NCI-H69 (cell line): ENCODE measurements around the gene CLEC4E.
"Not testable (repeated sequence)": the region's sequence is repeated elsewhere in the genome, so short reads cannot be mapped to it uniquely, and the experiment has no call there.

Experiments
- DNase-seq: peaks from one replicate; lab custom pipeline; 2025; lab: John Stamatoyannopoulos, UW

CLEC4E gene, protein sequence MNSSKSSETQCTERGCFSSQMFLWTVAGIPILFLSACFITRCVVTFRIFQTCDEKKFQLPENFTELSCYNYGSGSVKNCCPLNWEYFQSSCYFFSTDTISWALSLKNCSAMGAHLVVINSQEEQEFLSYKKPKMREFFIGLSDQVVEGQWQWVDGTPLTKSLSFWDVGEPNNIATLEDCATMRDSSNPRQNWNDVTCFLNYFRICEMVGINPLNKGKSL

DNA sequence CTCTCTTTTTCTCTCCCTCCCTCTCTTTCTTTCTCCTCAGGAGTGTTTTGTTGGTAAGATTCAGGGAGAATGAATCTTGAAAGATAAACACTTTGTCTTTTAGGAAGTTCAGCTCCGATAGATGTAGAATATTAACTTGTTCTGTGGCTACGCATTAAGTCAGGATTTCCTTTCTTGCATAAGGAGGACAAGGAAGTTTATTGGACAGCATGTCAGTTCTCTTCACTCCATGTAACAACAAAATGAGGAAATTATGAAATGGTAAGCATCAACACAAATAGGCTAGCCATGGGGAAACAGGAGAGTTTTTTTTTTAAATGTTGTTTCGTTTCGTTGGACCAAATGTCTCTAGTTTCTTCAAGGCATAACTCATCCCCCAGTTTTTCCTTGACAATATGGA lies at the start of gene CLEC4E:
Gene CLEC4E (minus strand): TSS at position 75 of the 400 bp plus-strand sequence. CDS start 108 bp downstream, outside the sequence.
- DNase-seq: not testable (repeated sequence)

DNA sequence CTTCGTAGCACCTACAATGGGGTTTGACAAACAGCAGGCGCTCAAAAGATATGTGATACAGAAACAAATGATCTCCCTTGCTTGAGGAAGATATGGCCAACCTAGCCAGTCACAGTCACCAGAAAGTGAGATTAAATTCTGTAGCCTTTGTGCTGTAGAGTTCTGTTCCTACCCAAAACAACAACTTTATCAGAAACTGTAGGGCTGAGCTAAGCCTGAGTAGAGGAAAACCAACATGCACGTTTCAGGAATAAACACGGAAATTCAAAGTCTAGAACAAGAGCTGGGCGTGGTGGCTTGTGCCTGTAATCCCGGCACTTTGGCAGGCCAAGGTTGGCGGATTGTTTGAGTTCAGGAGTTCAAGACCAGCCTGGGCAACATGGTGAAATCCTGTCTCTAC lies 49.0 kb upstream of the CLEC4E start:
- DNase-seq: no peak

DNA sequence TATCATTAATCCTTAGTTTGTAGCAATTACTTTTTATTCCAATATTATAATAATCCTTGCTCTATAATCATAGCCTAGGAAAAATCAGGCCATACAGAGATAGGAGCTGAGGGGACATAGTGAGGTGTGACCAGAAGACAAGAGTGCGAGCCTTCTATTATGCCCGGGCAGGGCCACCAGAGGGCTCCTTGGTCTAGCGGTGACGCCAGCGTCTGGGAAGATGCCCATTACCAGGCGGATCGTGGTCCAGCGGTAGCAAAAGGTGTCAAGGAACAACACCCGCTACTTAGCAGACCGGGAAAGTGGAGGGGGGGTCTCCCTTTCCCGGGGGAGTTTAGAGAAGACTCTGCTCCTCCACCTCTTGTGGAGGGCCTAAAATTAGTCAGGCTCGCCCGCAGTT lies 43.8 kb upstream of the CLEC4E start:
- not testable (repeated sequence) for DNase-seq

DNA sequence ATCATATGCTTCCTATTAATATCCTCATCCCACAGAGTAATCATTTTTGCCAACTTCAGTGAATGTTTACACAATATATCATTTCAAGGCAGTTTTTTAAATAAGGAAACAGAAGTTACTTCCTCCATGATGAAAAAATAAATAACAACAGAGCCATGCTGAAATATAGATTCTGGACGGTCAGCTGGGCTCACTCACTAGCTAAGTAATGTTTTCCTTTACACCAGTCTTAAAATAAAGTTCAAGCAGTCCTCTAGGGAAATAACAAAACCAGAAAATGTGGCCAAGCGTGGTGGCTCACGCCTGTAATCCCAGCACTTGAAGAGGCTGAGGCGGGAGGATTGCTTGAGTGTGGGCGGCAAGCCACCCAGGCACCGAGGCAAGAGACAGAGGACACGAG lies 43.3 kb upstream of the CLEC4E start:
- DNase-seq: no peak

DNA sequence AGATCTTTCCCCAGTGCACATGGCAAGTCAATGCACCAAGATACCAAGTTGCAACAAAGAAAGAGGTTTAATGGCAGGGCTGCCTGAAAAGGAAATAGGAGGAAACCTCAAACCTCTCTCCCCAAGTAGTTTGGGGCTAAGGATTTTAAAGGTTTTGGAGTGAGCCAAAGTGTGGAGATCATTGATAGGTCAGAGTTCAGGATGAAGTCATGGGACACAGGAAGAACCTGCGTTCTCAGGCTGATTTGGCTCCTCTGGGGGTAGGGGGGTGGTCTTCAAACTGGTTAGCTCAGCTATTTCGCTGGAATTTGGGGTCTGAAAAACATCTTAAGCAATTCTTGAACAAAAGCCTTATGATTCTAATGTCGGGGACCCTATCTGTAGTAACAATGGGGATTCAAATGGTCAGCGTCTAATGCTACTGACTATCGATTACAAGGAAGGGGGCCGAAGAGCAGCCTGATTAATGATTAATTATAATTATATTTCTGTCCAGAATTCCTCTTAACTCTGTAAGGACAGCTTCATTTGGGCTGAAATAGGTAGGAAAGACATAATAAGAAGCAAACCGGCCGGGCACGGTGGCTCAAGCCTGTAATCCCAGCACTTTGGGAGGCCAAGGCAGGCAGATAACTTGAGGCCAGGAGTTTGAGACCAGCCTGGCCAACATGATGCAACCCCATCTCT lies 40.5 kb upstream of the CLEC4E start:
- DNase-seq: no peak

DNA sequence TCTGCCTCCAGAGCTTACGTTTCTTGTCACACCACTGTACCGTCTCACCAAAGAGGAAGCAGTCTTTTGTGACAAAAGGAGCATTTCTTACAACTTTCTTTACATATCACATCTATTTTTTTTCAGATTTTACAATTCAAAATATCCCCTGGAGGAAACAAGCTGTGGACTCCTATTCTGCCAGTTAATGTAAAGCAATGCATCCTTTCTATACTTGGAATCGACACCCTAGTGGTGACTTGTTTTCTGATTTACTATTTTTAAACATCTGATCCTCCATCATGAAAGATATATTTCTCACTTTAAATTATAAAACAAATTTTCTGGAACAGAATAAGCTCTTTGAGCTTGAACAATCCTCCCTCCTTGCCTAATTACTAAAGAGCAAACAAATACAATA lies 37.2 kb upstream of the CLEC4E start:
- no peak for DNase-seq

DNA sequence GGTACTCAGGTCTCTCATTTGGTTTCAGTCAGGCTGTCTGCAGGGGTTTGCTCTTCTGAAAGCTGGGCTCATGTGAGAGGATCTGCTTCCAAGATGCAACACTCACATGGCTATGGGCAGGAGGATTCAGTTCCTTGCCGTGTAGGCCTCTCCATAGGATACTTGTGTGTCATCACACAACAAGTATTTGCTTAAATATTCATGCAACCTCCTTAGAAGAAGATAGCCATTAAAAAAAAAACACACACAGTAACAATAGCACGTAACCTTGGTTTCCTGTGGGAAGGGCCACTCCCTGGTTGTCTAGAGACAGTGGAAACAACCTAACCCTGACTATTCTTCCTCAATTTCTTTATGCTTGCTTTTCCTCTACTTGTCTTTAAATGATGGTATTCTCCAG lies 31.8 kb upstream of the CLEC4E start:
- no peak for DNase-seq

DNA sequence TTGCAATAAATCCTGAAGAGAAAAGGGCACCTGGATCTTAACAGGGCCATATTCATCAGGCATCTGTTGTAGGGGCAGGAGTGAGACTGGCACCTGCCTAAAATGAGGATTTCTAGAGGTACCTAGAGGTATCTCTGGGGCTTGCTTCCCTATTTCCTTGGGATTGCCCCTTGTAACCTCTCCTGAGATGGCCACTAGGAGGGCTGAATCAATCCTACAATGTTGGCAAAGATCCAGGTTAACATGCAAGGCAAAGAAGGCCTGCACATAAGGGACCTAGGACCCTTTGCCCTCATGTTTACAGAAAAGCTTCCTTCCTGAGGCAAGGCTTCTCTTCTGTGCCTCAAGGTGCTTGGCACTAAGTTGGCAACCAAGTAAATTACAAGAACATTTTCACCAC lies 25.8 kb upstream of the CLEC4E start:
- DNase-seq: no peak

DNA sequence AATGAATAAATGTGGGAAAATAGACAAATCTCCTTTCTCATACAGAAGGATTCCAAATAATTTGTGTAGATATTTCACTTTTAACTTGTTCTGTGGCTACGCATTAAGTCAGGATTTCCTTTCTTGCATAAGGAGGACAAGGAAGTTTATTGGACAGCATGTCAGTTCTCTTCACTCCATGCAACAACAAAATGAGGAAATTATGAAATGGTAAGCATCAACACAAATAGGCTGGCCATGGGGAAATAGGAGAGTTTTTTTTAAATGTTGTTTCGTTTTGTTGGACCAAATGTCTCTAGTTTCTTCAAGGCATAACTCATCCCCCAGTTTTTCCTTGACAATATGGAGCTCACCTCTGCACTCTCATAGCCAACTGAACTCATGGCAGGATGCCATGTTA lies 25.3 kb upstream of the CLEC4E start:
- not testable (repeated sequence) for DNase-seq

DNA sequence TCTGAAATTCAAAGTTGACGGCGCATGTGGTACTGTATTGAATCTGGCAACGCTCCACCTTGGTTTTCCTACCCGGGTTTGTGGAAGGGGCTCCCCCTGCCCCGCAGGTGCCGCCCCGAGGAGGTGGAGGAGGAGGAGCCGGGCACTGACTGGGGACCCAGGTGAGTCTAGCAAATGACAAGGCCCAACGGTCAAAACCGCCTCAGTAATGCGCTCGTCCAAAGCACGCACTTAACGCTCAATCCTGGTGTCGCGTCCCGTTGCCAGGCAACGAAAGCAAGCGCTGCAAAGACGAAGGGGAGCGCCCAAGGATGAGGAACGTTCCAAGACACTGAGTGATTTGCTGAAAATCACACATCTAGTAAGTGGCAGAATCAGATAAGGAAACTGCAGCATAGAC lies 24.0 kb upstream of the CLEC4E start:
- no peak for DNase-seq

DNA sequence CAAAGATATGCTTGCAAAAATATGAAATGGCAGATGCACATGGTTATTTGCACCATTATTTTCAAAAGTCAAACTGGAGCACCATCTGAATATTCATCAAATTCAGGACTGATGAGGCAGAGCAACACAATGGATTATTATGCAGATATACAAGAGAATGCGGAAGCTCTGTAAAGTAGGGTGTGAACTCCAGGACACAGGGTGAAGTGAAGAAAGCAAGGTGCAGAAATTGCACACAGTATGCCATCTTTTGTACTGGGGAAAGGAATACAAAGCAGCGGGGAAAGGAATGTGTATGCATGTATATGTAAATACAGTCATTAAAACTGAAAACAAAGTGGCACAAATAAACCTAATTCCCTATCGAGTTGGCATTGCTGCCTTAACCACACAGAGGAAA lies 22.7 kb upstream of the CLEC4E start:
- DNase-seq: no peak

DNA sequence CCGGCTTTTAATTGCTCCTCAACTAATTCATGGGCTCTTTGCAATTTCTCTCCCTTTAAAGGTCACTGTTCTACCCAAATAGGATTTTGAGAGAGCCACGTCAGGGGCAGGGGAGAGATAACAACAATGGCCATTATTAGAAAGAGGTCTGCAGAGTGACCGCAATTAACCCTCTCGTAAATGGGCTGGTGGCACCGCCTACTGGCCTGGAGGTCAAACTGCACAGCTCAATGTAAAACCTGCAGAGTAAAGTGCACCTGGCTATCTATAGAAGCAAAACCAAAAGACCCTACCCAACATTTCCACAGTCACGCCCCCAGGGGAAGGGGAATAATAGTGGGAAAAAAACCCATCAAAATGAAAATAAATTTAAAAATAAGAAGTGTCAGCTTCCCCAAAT lies 21.6 kb upstream of the CLEC4E start:
- no peak for DNase-seq

DNA sequence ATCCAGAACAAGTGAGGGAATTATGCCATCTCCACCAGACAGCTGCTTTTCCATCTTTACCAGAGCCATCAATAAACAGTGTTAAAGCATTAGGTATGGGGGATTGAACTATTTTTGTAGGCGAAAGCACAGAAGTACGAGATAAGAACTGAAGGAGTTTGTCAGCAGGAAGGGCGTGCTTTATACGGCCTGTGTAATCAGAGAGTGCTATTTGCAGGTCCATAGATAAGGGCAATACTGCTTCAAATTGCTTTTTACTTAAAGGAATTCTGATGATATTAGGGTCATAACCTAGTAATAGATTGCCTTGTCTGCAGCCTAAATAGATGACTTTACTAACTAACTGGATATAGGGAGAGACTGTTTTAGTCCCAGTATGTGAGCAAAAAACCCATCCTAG lies 20.3 kb upstream of the CLEC4E start:
- DNase-seq: no peak

DNA sequence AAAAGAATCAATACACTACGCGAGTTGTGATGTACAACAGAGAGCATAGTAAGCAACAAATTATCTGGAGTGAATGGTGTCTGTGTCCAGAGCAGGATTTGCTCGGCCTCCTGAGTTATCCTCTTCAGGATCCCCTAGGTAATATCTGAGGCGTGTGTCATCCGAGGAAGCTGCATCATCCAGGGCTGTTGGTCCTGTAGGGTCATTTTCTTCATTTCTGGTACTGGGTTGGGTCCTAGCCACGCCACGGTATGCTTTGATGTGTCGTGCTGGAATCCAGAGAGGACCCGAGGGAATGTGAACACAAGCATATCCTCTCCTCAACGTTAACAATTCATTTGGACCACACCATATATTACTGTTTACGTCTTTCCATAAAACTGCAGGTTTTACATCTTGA lies 19.0 kb upstream of the CLEC4E start:
- no peak for DNase-seq

DNA sequence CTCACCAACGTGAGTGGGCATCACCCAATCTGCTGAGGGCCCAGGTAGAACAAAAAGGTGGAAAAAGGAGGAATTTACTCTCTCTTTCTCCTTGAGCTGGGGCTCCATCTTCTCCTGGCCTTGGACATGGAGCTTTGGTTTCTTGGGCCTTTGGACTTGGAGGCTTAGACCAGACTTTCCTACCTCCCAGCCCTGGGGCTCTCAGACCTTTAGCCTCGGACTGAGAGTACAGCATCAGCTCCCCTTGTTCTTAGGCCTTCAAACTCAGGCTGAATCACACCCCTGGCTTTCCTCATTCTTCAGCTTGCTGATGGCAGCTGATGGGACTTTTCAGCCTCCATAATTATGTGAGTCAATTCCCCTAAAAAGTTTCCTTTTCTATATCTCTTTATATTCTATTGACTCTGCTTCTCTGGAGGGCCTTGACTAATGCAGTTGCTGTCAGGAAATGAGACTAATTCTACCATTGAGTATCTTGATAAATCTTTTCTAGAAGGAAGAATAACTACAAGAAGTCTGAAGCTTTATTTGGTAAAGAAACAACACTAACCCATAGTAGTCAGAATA lies 15.9 kb upstream of the CLEC4E start:
- no peak for DNase-seq

DNA sequence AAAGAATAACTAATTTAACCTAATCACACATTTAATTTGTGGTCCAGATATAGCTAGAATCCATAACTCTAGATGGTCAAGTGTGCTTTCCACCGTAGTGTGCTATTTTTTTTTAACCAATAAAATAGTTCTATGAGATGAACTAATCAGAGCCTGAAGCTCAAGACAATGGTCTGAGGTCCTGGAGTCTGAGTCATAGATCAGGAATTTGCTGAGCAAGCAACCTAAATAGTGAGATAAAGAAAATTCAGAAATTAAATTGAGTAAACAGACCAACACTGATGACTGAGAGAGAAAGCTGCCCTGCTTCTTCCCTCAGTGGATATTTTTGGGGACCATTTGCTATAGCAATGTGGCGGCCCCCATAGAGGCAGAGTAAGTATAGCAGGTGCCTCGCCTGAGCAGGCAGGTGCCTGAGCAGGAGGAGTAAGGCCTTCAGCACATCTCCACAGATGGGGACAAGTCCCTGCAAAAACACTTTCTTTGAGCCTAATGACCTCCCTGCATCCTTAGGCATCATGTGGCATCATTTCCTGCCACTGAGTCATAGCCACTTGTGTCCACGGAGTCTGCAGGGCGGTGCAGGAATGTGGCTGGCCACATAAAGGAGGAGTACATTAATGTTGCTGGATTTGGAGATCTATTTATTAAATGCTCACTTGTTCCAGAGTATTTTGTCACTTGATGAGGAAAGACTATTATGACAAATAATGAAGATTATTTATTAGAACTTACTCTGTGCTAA lies 13.9 kb upstream of the CLEC4E start:
- DNase-seq: no peak

DNA sequence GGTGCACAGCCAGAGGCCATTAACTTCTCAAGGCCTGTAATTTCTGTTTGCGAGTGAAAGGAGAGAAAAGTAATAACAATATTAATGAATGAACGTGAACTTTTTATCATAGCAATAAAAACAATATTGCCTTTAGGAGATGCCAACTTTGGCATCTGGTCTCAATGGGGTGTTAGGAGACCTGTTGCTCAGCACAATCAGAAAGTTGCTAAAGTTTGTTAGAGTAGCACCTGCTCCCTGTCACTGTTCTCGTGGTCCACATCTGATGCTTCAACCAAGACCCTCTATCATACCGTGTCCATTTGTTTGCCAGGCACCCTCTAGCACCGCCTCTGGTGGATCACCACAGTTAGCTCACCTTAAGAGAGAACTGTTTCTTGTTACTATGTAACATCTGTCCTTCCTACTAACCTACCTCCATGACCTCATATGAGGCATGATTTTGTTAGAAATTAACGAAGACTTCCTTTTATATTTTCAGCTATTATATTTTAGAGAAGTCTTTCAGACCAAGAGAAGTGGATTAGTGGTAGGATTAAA lies 12.5 kb upstream of the CLEC4E start:
- DNase-seq: no peak

DNA sequence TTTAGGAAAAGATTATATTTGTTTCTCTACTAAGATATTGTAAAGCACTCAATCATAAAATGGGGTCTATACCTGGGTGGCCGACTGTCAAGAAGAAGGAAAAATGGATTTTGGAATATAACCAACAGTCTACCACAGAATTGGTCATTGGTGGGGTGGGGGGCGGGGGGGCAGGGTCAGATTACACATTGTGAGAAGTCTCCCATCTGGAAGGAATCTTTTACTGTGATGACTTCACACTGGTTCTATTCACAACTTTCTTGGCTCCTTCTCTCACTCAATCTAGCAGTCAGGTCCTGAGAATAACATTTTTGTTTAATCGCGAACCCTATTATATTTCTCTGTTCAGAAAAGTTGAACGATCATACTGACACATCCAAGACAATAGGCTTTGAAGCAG lies 8.7 kb upstream of the CLEC4E start:
- no peak for DNase-seq

DNA sequence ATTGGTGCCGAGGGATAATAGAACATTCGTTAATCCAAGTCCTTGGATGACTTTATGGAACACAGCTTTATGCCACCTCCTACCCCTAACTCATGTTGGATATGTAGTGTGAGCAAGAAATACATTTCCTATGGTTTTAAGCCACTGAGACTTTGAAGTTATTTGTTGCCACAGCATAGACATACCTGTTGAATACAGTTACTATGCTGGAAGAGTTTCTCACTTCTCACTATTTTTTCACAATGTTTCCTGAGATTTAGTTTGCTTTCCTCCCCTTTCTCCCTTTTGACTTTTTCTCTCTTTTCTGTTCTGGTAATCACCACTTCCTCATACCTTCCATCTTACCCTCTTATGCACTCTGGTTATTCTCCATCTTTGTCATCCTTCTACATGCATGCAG lies 7.5 kb upstream of the CLEC4E start:
- DNase-seq: no peak

DNA sequence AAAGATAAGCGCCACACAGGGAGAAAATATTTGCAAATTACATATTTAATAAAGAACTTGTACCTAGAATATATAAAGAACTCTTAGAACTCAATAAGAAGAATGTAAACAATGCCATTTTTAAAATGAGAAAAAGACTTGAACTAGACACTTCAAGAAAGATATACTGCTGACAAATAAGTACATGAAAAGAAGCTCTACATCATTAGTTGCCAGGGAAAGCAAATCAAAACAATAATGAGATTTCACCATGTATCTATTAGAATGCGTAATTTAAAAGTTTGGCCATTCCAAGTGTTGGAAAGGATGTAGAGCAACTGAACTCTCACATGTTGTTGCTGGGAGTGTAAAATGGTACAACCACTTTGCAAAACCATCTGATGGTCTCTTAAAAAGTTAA lies 6.9 kb upstream of the CLEC4E start:
- DNase-seq: no peak

DNA sequence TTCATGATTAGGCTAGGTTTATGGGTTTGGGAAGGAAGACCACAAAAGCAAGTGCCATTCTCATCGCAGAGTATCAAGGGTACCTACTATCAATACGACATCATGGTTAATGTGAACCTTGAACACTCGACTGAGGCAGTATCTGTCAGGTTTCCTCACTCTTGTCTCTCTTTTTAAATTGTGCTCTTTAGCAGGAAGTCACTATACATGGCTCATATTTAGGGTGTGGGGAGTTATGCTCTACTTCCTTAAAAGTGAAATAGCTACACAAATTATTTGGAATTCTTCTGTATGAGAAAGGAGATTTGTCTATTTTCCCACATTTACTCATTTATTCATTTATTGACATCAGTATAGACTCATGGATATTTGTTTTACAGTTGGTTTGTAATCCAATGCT lies 5.9 kb upstream of the CLEC4E start:
- DNase-seq: no peak

DNA sequence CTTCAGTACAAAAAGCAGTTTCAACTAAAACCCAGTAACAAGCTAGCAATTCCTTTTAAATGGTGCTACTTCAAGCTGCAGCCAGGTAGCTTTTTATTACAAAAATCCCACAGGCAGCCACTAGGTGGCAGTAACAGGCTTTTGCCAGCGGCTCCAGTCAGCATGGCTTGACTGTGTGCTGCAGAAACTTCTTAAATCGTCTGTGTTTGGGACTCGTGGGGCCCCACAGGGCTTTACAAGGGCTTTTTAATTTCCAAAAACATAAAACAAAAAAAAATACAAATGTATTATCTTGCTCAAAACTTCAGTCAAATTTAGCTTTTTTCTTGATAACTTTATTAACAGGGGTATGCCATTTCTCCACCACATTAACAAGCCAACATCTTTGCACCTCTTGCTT lies 3.6 kb upstream of the CLEC4E start:
- DNase-seq: peak; percentile 46

DNA sequence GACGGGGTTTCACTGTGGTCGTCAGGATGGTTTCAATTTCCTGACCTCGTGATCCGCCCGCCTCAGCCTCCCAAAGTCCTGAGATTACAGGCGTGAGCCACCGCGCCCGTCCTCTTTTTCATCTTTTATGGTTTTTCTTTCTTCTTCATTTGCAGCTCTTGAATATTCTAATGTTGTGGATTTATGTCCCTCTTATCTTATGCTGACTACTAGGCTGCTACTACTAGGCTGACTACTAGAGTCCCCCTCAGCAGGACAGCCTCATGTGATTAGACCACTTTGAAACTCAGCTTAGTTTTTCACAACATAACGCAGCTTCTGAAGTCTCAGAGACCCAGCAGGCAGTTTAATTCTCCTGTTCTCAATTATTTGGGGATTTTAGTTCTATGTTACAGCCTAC lies 857 bp upstream of the CLEC4E start:
- no peak for DNase-seq
